Kidney (tissue), 14 donors: Measurements from ENCODE around the gene GABPB1. TPM values are rescaled to one million over a fixed set of nuclear protein-coding genes. Genes with fewer than 3 reads are reported as not detected.

ENCODE experiments used
- DNase-seq, 5 donors: peaks; one replicate each; pipeline ENCODE4 v3.0.0-alpha.2; 2013 to 2020
- FAIRE-seq: peaks from 2 replicates; lab custom pipeline; 2012; peaks lifted over from hg19 to GRCh38; lab: Jason Lieb, UNC
- H3K27ac ChIP-seq, 2 donors: one replicate each; pipeline ENCODE4 v1.7.0; 2013; ENCODE audit warnings: low read depth in 2 of 2, low read length in 2 of 2, inconsistent platforms in 1 of 2
- H3K27me3 ChIP-seq: one replicate; pipeline ENCODE4 v1.7.1; 2013; ENCODE audit warnings: low read length, inconsistent platforms; ENCODE audit not compliant: control insufficient read depth, insufficient read depth
- H3K36me3 ChIP-seq, 3 donors: one replicate each; pipeline versions ENCODE4 v1.7.0 to v1.7.1; 2013; ENCODE audit warnings: low read length in 3 of 3, control low read depth in 1 of 3, inconsistent platforms in 1 of 3; ENCODE audit not compliant: insufficient read depth in 3 of 3, control insufficient read depth in 2 of 3
- H3K4me1 ChIP-seq, 3 donors: one replicate each; pipeline versions ENCODE4 v1.7.0 to v1.7.1; 2013; ENCODE audit warnings: low read length in 3 of 3, inconsistent platforms in 1 of 3, low read depth in 1 of 3; ENCODE audit not compliant: control insufficient read depth in 2 of 3, insufficient read depth in 2 of 3
- H3K4me3 ChIP-seq, 3 donors: one replicate each; pipeline versions ENCODE4 v1.7.0 to v1.8.1; 2013; ENCODE audit warnings: low read length in 3 of 3, control low read depth in 1 of 3, inconsistent platforms in 1 of 3
- H3K9ac ChIP-seq, 3 donors: one replicate each; pipeline versions ENCODE4 v1.7.0 to v1.7.1; 2013; ENCODE audit warnings: low read length in 3 of 3, control low read depth in 1 of 3, inconsistent platforms in 1 of 3
- H3K9me3 ChIP-seq, 3 donors: one replicate each; pipeline versions ENCODE4 v1.7.0 to v1.7.1; 2013; ENCODE audit warnings: low read length in 3 of 3, control low read depth in 1 of 3, inconsistent platforms in 1 of 3; ENCODE audit not compliant: control insufficient read depth in 2 of 3, insufficient read depth in 1 of 3
- intact Hi-C: fragments of 100-400 bp; cut with DNase I; formaldehyde crosslinking; loops from one replicate; pipeline ENCODE4 v1.11.1; 2022
- polyA plus RNA-seq: library from polyadenylated mRNA; stranded (reverse); fragments of 350-450 nt; fragmentation: Illumina TruSeq; extraction: RNeasy Lipid Tissue Mini Kit (QIAGEN cat#74804); gene quantifications from one replicate; pipeline ENCODE4 v1.2.3, GENCODE V29; 2014; ENCODE audit warnings: low read depth, low replicate concordance; ENCODE audit not compliant: insufficient read depth
- total RNA-seq: library from RNA; stranded (reverse); fragmentation: NEBNext Ultra II Directional; extraction: Animal tissue kit (Norgen Biotek cat#: 25700); gene quantifications from one replicate; pipeline ENCODE4 v1.2.1, GENCODE V29; 2021
- TF ChIP-seq, protein P1 (sequence below): IDR thresholded peaks from 3 replicates; pipeline ENCODE4 v1.5.1; 2012; ENCODE audit warnings: mild to moderate bottlenecking, moderate library complexity, borderline replicate concordance; ENCODE audit not compliant: insufficient read depth; ENCODE audit errors: extremely low read depth
- donor health status: control.
- donor health status: control.
- donor health status: control.
- donor health status: control.
- donor health status: control.
- donor health status: DM: yes; HTN: yes; CAD: no.
- donor health status: Normal renal cell carcinoma (clear cell type).

The GABPB1 gene
- total and polyA plus RNA-seq, 2 donors from 2014 or later: 6.2 to 20.6 TPM

DNA sequence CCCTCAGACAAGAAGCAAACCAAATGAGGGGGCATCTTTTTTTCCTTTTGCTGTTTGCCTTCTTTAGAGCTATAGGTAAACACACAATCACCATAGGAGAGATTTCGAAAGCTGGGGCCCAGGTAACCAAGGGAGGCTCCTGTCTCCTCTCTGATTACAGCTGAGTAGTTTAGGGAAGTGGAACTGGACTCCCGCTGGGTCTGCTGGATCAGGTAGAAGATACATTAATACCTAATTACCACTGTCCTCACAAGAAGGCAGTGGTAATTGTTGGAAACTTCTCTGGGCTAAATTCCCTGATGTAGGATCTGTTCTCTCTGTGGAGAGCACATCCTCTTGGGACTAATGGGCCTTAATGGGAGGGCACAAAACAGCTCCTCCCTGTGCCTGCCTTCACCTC is 122.2 kb downstream of the GABPB1 start:
- no peak for DNase-seq
- TF ChIP-seq, protein P1, sequence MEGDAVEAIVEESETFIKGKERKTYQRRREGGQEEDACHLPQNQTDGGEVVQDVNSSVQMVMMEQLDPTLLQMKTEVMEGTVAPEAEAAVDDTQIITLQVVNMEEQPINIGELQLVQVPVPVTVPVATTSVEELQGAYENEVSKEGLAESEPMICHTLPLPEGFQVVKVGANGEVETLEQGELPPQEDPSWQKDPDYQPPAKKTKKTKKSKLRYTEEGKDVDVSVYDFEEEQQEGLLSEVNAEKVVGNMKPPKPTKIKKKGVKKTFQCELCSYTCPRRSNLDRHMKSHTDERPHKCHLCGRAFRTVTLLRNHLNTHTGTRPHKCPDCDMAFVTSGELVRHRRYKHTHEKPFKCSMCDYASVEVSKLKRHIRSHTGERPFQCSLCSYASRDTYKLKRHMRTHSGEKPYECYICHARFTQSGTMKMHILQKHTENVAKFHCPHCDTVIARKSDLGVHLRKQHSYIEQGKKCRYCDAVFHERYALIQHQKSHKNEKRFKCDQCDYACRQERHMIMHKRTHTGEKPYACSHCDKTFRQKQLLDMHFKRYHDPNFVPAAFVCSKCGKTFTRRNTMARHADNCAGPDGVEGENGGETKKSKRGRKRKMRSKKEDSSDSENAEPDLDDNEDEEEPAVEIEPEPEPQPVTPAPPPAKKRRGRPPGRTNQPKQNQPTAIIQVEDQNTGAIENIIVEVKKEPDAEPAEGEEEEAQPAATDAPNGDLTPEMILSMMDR: no peak
- FAIRE-seq: no peak
- Histone ChIP-seq H3K27ac (no peak overlapping the region), H3K36me3 (peaks cover 0 to 11% (median 4%) of the 10 kb centered on the region in 3 donors), H3K27me3 (no peaks in the 10 kb centered on the region), H3K9ac (no peak overlapping the region), H3K4me1 (no peaks in the 10 kb centered on the region), H3K9me3 (no peaks in the 10 kb centered on the region), H3K4me3 (no peak overlapping the region)
- intact Hi-C loops: no loop called here

DNA sequence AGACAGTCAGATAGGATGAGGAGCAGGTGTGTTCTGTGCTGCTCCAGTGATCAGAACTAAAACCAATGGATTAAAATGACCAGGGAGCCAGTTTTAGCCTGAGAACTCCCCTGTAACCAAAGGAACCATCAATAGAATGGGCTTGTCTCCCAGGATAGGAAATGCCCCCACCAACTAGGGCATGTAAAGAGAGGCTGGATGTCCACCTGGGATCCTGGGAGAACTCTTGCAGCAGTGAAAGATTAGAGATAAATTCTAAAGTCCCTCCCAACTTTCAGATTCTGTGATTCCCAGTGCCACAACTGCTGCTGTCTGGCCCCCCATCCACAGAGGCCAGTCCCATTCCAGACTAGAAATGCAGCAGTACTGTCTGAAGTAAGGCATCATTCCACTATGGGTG is 123.2 kb downstream of the GABPB1 start:
- Histone ChIP-seq H3K9me3 (no peaks in the 10 kb centered on the region), H3K9ac (no peak overlapping the region), H3K27ac (no peak overlapping the region), H3K4me3 (no peak overlapping the region), H3K36me3 (peaks cover 0 to 11% (median 6%) of the 10 kb centered on the region in 3 donors), H3K27me3 (no peaks in the 10 kb centered on the region), H3K4me1 (no peaks in the 10 kb centered on the region)
- TF ChIP-seq, protein P1: no peak
- intact Hi-C loops: no loop called here
- FAIRE-seq (no peak), DNase-seq (no peak)

DNA sequence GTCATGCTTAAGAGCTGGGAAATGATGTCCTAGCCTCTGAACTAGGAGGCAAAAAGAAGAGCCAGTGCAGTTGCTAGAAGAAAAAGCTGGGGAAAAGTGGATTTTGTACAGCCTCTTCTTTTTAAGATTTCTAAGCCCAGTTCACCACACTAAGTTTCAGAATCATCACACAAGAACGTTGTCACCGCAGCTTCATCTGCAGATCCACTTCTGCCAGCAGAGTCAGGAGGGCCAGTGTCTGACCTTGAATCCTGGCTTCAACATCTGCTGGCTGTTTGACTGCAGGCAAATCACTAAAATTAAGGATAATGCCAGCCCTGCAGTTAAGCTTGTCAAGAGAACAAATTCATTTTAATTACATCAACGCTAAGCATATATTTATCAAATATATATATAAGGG is 125.7 kb downstream of the GABPB1 start:
- no peaks in the 10 kb centered on the region for H3K27me3 ChIP-seq
- no peaks in the 10 kb centered on the region for H3K4me1 ChIP-seq
- no peak overlapping the region for H3K9ac ChIP-seq
- DNase-seq (no peak), FAIRE-seq (no peak)
- H3K4me3 ChIP-seq: no peak overlapping the region
- TF ChIP-seq, protein P1: no peak
- H3K36me3 ChIP-seq: peaks cover 0 to 11% (median 6%) of the 10 kb centered on the region in 3 donors
- intact Hi-C loops: no loop called here
- H3K27ac ChIP-seq: no peak overlapping the region
- no peaks in the 10 kb centered on the region for H3K9me3 ChIP-seq

DNA sequence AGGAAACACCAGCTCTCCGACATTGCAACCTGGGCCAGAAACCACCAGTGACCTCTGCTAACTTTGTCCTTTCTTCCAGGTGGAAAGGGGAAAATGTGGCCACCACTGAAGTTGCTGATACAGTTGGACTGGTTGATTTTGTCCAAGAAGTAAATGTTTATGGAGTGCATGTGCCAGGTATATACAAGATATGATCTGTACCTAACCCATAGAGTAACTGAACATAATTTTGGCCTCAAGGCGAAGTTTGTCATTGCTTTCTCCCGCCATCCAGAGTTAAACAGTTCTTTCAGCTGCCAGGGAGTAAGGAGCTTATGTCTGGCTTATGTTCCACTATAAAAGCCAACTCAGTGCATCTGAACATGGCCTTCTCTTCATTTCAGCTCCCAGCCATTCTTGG is 126.1 kb downstream of the GABPB1 start:
- Histone ChIP-seq H3K27me3 (no peaks in the 10 kb centered on the region), H3K27ac (no peak overlapping the region), H3K9me3 (no peaks in the 10 kb centered on the region), H3K36me3 (peaks cover 0 to 11% (median 6%) of the 10 kb centered on the region in 3 donors), H3K4me1 (no peaks in the 10 kb centered on the region), H3K9ac (no peak overlapping the region), H3K4me3 (no peak overlapping the region)
- no peak for FAIRE-seq
- intact Hi-C loops: no loop called here
- TF ChIP-seq, protein P1: no peak
- no peak for DNase-seq
